ENCODE data around the gene TESK1. TPM values are rescaled to one million over a fixed set of nuclear protein-coding genes. Genes with fewer than 3 reads are reported as not detected.
"Not testable (repeated sequence)": the region's sequence is repeated elsewhere in the genome, so short reads cannot be mapped to it uniquely, and the experiment has no call there.

TESK1 gene
- total RNA-seq, 8 experiments from 2014 or later, result 15.9 to 30.6 (median 23.0) TPM

GRCh38 chr9:35609820-35610163, 4.7 kb downstream of the TESK1 start:
- H3K27ac ChIP-seq, result no peak overlapping the region
- no peak for ATAC-seq (replicated peaks in 6 of 8)
- H3K4me3 ChIP-seq, result no peak overlapping the region
- in situ Hi-C loops (cut with MboI; ENCODE audit: low pct_unique_long_range_greater_than_20kb in 2 of 9, low sequenced_read_pairs in 9 of 9, unreplicated experiment in 9 of 9), result loop anchor here in 1 of 9 experiments (25.0 kb wide), 1 partner anchor 97 kb away; no protein-coding TSS in a partner anchor
- WGBS, 10 experiments, result 92 to 93% (median 93%) methylated on average over 5 to 7 of the region's 13 CpGs; no CpG with 5 or more reads in 7 of the 10 experiments
- peaks cover 7 to 10% of the 10 kb centered on the region in 2 donors for H3K4me1 ChIP-seq (replicated peaks in 1 of 2)

GRCh38 chr9:35611230-35611797, 6.3 kb downstream of the TESK1 start:
- Histone ChIP-seq H3K27ac (no peak overlapping the region), H3K4me1 (replicated peaks in 1 of 2) (peaks cover 5 to 7% of the 10 kb centered on the region in 2 donors), H3K4me3 (no peak overlapping the region)
- in situ Hi-C loops (cut with MboI; ENCODE audit: low pct_unique_long_range_greater_than_20kb in 2 of 9, low sequenced_read_pairs in 9 of 9, unreplicated experiment in 9 of 9), result loop anchor here in 1 of 9 experiments (25.0 kb wide), 1 partner anchor 99 kb away; no protein-coding TSS in a partner anchor
- peak; percentile 28 to 91 (median 44) for ATAC-seq (replicated peaks in 6 of 8)
- WGBS, 10 experiments, result 0 to 48% (median 11%) methylated on average over 1 to 7 of the region's 8 CpGs

GRCh38 chr9:35612066-35612465, 7.0 kb downstream of the TESK1 start:
- 80 to 90% (median 83%) methylated on average over 1 to 3 of the region's 4 CpGs; no CpG with 5 or more reads in 7 of the 10 experiments for WGBS, 10 experiments
- in situ Hi-C loops (cut with MboI; ENCODE audit: low pct_unique_long_range_greater_than_20kb in 2 of 9, low sequenced_read_pairs in 9 of 9, unreplicated experiment in 9 of 9), result loop anchor here in 1 of 9 experiments (25.0 kb wide), 1 partner anchor 100 kb away; no protein-coding TSS in a partner anchor
- H3K4me3 ChIP-seq; H3K27ac ChIP-seq; H3K4me1 ChIP-seq (replicated peaks in 1 of 2); ATAC-seq (replicated peaks in 6 of 8): not testable (repeated sequence)

- in situ Hi-C loops (cut with MboI; ENCODE audit: low pct_unique_long_range_greater_than_20kb in 2 of 9, low sequenced_read_pairs in 9 of 9, unreplicated experiment in 9 of 9), result loop anchor here in 1 of 9 experiments (25.0 kb wide), 1 partner anchor 101 kb away; no protein-coding TSS in a partner anchor
- 55 to 100% (median 88%) methylated on average over 2 of the region's 2 CpGs; no CpG with 5 or more reads in 4 of the 10 experiments for WGBS, 10 experiments
- no peak overlapping the region for H3K27ac ChIP-seq
- ATAC-seq (replicated peaks in 6 of 8), result no peak
- no peak overlapping the region for H3K4me3 ChIP-seq
- H3K4me1 ChIP-seq (replicated peaks in 1 of 2), result no peaks in the 10 kb centered on the region
These were observed 7.8 kb downstream of the TESK1 start for GRCh38 chr9:35612843-35613242.

GRCh38 chr9:35615981-35616680, 11.1 kb downstream of the TESK1 start:
- Histone ChIP-seq H3K27ac (no peak overlapping the region), H3K4me3 (no peak overlapping the region), H3K4me1 (replicated peaks in 1 of 2) (no peaks in the 10 kb centered on the region)
- no peak for ATAC-seq (replicated peaks in 6 of 8)
- WGBS, 10 experiments, result 60 to 100% (median 80%) methylated on average over 1 to 14 of the region's 17 CpGs; no CpG with 5 or more reads in 2 of the 10 experiments
- in situ Hi-C loops (cut with MboI; ENCODE audit: low pct_unique_long_range_greater_than_20kb in 2 of 9, low sequenced_read_pairs in 9 of 9, unreplicated experiment in 9 of 9), result loop anchor here in 1 of 9 experiments (25.0 kb wide), 1 partner anchor 104 kb away; no protein-coding TSS in a partner anchor

GRCh38 chr9:35616681-35617459, 11.8 kb downstream of the TESK1 start:
- in situ Hi-C loops (cut with MboI; ENCODE audit: low pct_unique_long_range_greater_than_20kb in 2 of 9, low sequenced_read_pairs in 9 of 9, unreplicated experiment in 9 of 9), result loop anchor here in 1 of 9 experiments (25.0 kb wide), 1 partner anchor 105 kb away; no protein-coding TSS in a partner anchor
- ATAC-seq (replicated peaks in 6 of 8), result peak; percentile 75 to 98 (median 81)
- H3K27ac ChIP-seq, result no peak overlapping the region
- H3K4me3 ChIP-seq, result peak overlapping the region in 3 of 5 donors; percentile 10 to 17 (median 12)
- WGBS, 10 experiments, result 17 to 96% methylated on average over 1 to 4 of the region's 51 CpGs; no CpG with 5 or more reads in 8 of the 10 experiments
- H3K4me1 ChIP-seq (replicated peaks in 1 of 2), result no peaks in the 10 kb centered on the region

GRCh38 chr9:35617548-35617947, 12.5 kb downstream of the TESK1 start:
- no peak overlapping the region for H3K4me3 ChIP-seq
- 20 to 100% (median 75%) methylated on average over 1 to 7 of the region's 8 CpGs for WGBS, 10 experiments

GRCh38 chr9:35618325-35618727, 13.3 kb downstream of the TESK1 start, which contains the start of gene CD72:
TSS of gene CD72 (minus strand) at chr9:35618413. CDS start at chr9:35618303, 110 bp downstream.
- no peaks in the 10 kb centered on the region for H3K4me1 ChIP-seq (replicated peaks in 1 of 2)
- WGBS, 10 experiments, result 60 to 67% methylated on average over 1 of the region's 7 CpGs; no CpG with 5 or more reads in 8 of the 10 experiments
- no peak within 1 kb of the TSS for H3K27ac ChIP-seq
- ATAC-seq (replicated peaks in 6 of 8), result peak in 4 of 8 experiments; percentile 38 to 67 (median 58)
- peak within 1 kb of the TSS in 3 of 5 donors; percentile 10 to 17 (median 12) for H3K4me3 ChIP-seq
- in situ Hi-C loops (cut with MboI; ENCODE audit: low pct_unique_long_range_greater_than_20kb in 2 of 9, low sequenced_read_pairs in 9 of 9, unreplicated experiment in 9 of 9), result loop anchor here in 1 of 9 experiments (25.0 kb wide), 1 partner anchor 106 kb away; no protein-coding TSS in a partner anchor

More at GRCh38 chr9:35617548-35617947, 12.5 kb downstream of the TESK1 start:
- Histone ChIP-seq H3K4me1 (replicated peaks in 1 of 2) (no peaks in the 10 kb centered on the region), H3K27ac (no peak overlapping the region)
- in situ Hi-C loops (cut with MboI; ENCODE audit: low pct_unique_long_range_greater_than_20kb in 2 of 9, low sequenced_read_pairs in 9 of 9, unreplicated experiment in 9 of 9), result loop anchor here in 1 of 9 experiments (25.0 kb wide), 1 partner anchor 105 kb away; no protein-coding TSS in a partner anchor
- no peak for ATAC-seq (replicated peaks in 6 of 8)

GRCh38 chr9:35618854-35619799, 14.1 kb downstream of the TESK1 start:
- WGBS, 10 experiments, result 78 to 100% (median 93%) methylated on average over 1 to 6 of the region's 17 CpGs; no CpG with 5 or more reads in 3 of the 10 experiments
- in situ Hi-C loops (cut with MboI; ENCODE audit: low pct_unique_long_range_greater_than_20kb in 2 of 9, low sequenced_read_pairs in 9 of 9, unreplicated experiment in 9 of 9), result loop anchor here in 1 of 9 experiments (25.0 kb wide), 1 partner anchor 107 kb away; no protein-coding TSS in a partner anchor
- Histone ChIP-seq H3K4me1 (replicated peaks in 1 of 2) (no peaks in the 10 kb centered on the region), H3K27ac (no peak overlapping the region), H3K4me3 (no peak overlapping the region)
- no peak for ATAC-seq (replicated peaks in 6 of 8)

- WGBS, 10 experiments, result 52 to 76% (median 60%) methylated on average over 1 to 2 of the region's 2 CpGs; no CpG with 5 or more reads in 7 of the 10 experiments
- no peak for ATAC-seq (replicated peaks in 6 of 8)
- H3K27ac ChIP-seq, result no peak overlapping the region
- in situ Hi-C loops (cut with MboI; ENCODE audit: low pct_unique_long_range_greater_than_20kb in 2 of 9, low sequenced_read_pairs in 9 of 9, unreplicated experiment in 9 of 9), result loop anchor here in 2 of 9 experiments (10.0 to 25.0 kb wide), 2 partner anchors 55 to 107 kb away; a partner anchor contains a TSS
- no peaks in the 10 kb centered on the region for H3K4me1 ChIP-seq (replicated peaks in 1 of 2)
- H3K4me3 ChIP-seq, result no peak overlapping the region
These were observed 14.7 kb downstream of the TESK1 start for GRCh38 chr9:35619800-35620158.

GRCh38 chr9:35627575-35627974, 22.5 kb downstream of the TESK1 start:
- Histone ChIP-seq H3K4me1 (replicated peaks in 1 of 2) (no peaks in the 10 kb centered on the region), H3K27ac (no peak overlapping the region), H3K4me3 (no peak overlapping the region)
- 72 to 100% (median 86%) methylated on average over 1 to 2 of the region's 2 CpGs; no CpG with 5 or more reads in 3 of the 10 experiments for WGBS, 10 experiments
- ATAC-seq (replicated peaks in 6 of 8), result no peak
- in situ Hi-C loops (cut with MboI; ENCODE audit: low pct_unique_long_range_greater_than_20kb in 2 of 9, low sequenced_read_pairs in 9 of 9, unreplicated experiment in 9 of 9), result loop anchor here in 1 of 9 experiments (10.0 kb wide), 1 partner anchor 63 kb away; a partner anchor contains a TSS
